Activated CD8-positive, alpha-beta memory T cell treated with anti-CD3 and anti-CD28 coated beads, Interleukin-2, amount 10 ng/mL, durations not matched to agents 7 days and 5 days (primary cell): Measurements from ENCODE around the gene CACNA2D1. TPM values are rescaled to one million over a fixed set of nuclear protein-coding genes. Genes with fewer than 3 reads are reported as not detected.

Experiments used
- ATAC-seq: fragments of 150-1000 bp; cut with Tn5 transposase; one replicate; pipeline ENCODE4 v1.10.0; 2021; ENCODE audit warnings: moderate library complexity
- CTCF ChIA-PET: fragments of 350-600 bp; sonication (Branson Sonifier 250); formaldehyde crosslinking; loops from one replicate; lab custom pipeline; 2021; ENCODE audit warnings: antibody characterized with exemption; lab: Charles Lee
- DNase-seq: peaks from one replicate; pipeline ENCODE4 v3.0.0-alpha.2; 2020
- H3K27ac Mint-ChIP-seq: one replicate; pipeline ENCODE4 v1.8.0; 2021; ENCODE audit warnings: mild to moderate bottlenecking, mixed read lengths
- H3K27me3 Mint-ChIP-seq: one replicate; pipeline ENCODE4 v1.8.0; 2021; ENCODE audit warnings: mixed read lengths
- H3K36me3 Mint-ChIP-seq: one replicate; pipeline ENCODE4 v1.8.0; 2021; ENCODE audit warnings: mild to moderate bottlenecking, mixed read lengths
- H3K4me1 Mint-ChIP-seq: one replicate; pipeline ENCODE4 v1.8.0; 2021; ENCODE audit warnings: mixed read lengths
- H3K4me3 Mint-ChIP-seq: one replicate; pipeline ENCODE4 v1.8.0; 2021; ENCODE audit warnings: mild to moderate bottlenecking, moderate library complexity, mixed read lengths
- H3K9me3 Mint-ChIP-seq: one replicate; pipeline ENCODE4 v1.8.0; 2022; ENCODE audit warnings: low read depth, mixed read lengths
- total RNA-seq, 2 experiments: library from RNA; stranded (reverse); gene quantifications; one replicate each; pipeline ENCODE4 v1.2.3, GENCODE V29; 2021

CACNA2D1 gene
- total RNA-seq, 2 experiments from 2014 or later = 0.28 TPM; not detected in 1

DNA sequence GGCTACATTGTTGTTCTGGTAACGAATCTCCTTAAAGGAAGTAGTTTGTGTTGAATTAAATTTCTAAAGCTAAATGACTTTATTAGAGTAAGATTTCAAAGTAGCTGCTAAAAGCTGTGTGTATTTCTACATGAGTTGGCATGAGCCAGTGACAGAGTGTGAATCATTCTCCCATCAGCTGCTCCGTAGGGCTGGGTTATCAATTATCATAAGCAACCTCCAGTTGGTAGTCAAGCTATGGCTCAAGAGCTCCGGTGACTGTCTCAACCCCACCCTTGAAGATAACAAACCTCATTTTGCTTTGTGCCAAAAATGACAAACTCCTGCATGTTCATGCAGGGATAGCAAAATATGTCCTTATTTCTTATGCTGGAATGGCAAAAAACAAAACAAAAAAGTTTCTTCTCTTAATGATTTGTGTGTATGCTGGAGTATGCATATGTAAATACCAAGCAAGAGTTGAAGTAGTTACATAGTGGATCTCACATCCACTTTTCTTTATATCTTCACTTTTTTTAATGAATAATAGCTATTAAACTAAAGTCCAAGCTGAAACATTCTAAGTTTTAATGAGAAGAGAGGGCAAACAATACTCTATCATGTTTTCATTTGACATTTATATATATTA is 249.4 kb downstream of the CACNA2D1 start:
- H3K27ac Mint-ChIP-seq = no peak overlapping the region
- peaks cover 4% of the 10 kb centered on the region for H3K9me3 Mint-ChIP-seq
- H3K36me3 Mint-ChIP-seq = no peaks in the 10 kb centered on the region
- H3K4me1 Mint-ChIP-seq = no peaks in the 10 kb centered on the region
- DNase-seq = no peak
- H3K27me3 Mint-ChIP-seq = no peaks in the 10 kb centered on the region
- H3K4me3 Mint-ChIP-seq = no peak overlapping the region
- CTCF ChIA-PET = no interaction called here
- ATAC-seq = no peak

DNA sequence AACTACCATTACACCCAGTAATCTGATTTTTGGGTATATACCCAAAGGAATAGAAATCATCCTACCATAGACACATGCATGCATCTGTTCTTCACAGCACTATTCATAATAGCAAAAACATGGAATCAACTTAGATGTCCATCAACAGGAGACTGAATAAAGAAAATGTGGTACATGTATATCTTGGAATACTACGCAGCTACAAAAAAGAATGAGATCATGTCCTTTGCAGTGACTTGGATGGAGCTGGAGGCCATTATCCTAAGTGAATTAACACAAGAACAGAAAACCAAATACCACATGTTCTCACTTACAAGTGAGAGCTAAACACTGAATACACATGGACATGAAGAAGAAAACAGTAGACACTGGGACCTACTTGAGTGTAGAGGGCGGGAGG is 254.9 kb downstream of the CACNA2D1 start:
- no peak for ATAC-seq
- Mint-ChIP-seq H3K9me3 (peaks cover 2% of the 10 kb centered on the region), H3K4me3 (no peak overlapping the region), H3K4me1 (no peaks in the 10 kb centered on the region), H3K27me3 (no peaks in the 10 kb centered on the region), H3K36me3 (no peaks in the 10 kb centered on the region), H3K27ac (no peak overlapping the region)
- no peak for DNase-seq
- CTCF ChIA-PET = no interaction called here

- Mint-ChIP-seq H3K4me3 (no peak overlapping the region), H3K4me1 (no peaks in the 10 kb centered on the region), H3K27ac (no peak overlapping the region), H3K27me3 (no peaks in the 10 kb centered on the region), H3K9me3 (peaks cover 2% of the 10 kb centered on the region), H3K36me3 (no peaks in the 10 kb centered on the region)
- DNase-seq (no peak), ATAC-seq (no peak)
- CTCF ChIA-PET = no interaction called here
Observed at GRCh38 chr7:82185443-82185842, 258.1 kb downstream of the CACNA2D1 start.

- Mint-ChIP-seq H3K36me3 (no peaks in the 10 kb centered on the region), H3K4me3 (no peak overlapping the region), H3K27ac (no peak overlapping the region), H3K4me1 (no peaks in the 10 kb centered on the region), H3K27me3 (no peaks in the 10 kb centered on the region), H3K9me3 (no peaks in the 10 kb centered on the region)
- no peak for DNase-seq
- CTCF ChIA-PET = interaction anchor here (0.7 kb wide), 1 partner anchor 723 kb away, joined by 4 read pairs; no protein-coding TSS in a partner anchor
- no peak for ATAC-seq
Observed at GRCh38 chr7:82183634-82184033, 259.9 kb downstream of the CACNA2D1 start.

DNA sequence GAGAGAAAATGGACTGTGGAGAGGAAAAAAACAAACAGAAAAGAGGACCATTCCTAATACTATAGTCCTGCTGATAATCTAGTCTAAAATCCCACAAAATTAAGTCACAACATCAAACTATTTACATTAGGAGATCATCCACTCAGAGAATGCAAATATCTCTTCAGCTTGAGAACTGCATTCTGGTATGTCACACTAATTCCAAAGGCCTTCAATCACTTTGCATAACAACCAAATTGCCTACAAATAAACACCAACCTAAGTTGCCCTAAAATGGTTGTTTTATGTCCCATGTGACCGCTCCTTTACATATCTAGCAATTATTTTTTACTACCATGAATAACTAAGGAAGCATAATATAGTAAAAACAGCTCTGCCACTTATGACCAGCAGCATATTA is 264.3 kb downstream of the CACNA2D1 start:
- Mint-ChIP-seq H3K27ac (no peak overlapping the region), H3K4me3 (no peak overlapping the region), H3K27me3 (no peaks in the 10 kb centered on the region), H3K36me3 (no peaks in the 10 kb centered on the region), H3K4me1 (no peaks in the 10 kb centered on the region), H3K9me3 (no peaks in the 10 kb centered on the region)
- ATAC-seq = no peak
- no peak for DNase-seq
- CTCF ChIA-PET = no interaction called here

GRCh38 chr7:82175319-82175718 is 268.3 kb downstream of the CACNA2D1 start:
- no peaks in the 10 kb centered on the region for H3K27me3 Mint-ChIP-seq
- no peaks in the 10 kb centered on the region for H3K9me3 Mint-ChIP-seq
- CTCF ChIA-PET = no interaction called here
- no peak overlapping the region for H3K4me3 Mint-ChIP-seq
- ATAC-seq = no peak
- H3K27ac Mint-ChIP-seq = no peak overlapping the region
- no peaks in the 10 kb centered on the region for H3K4me1 Mint-ChIP-seq
- no peak for DNase-seq
- H3K36me3 Mint-ChIP-seq = no peaks in the 10 kb centered on the region

DNA sequence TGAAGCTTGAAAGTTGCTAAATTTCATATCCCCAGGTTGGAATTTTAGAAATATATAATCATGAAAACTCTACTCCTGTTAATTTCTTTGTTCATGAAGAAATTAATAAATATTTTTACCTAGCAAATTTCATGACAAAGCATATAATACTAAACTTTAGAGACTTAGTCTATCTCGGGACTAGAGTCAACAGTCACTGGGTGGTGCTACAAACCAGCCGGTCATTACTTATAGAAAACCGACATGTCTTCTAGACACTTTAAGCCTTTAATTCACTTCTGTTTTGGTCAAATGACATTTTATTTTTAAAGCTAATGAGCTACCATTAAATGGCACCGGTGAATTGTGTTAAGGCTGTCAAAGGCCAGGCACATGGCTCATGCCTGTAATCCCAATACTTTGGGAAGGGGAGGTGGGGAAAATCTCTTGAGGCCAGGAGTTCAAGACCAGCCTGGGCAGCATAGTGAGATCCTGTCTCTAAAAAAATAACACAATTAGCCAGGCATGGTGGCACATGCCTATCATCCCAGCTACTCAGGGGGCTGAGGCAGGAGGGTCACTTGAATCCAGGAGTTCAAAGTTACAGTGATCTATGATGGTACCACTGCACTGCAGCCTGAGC is 270.1 kb downstream of the CACNA2D1 start:
- CTCF ChIA-PET = no interaction called here
- DNase-seq (no peak), ATAC-seq (no peak)
- H3K27ac Mint-ChIP-seq = no peak overlapping the region
- no peaks in the 10 kb centered on the region for H3K9me3 Mint-ChIP-seq
- no peak overlapping the region for H3K4me3 Mint-ChIP-seq
- no peaks in the 10 kb centered on the region for H3K36me3 Mint-ChIP-seq
- no peaks in the 10 kb centered on the region for H3K27me3 Mint-ChIP-seq
- no peaks in the 10 kb centered on the region for H3K4me1 Mint-ChIP-seq

DNA sequence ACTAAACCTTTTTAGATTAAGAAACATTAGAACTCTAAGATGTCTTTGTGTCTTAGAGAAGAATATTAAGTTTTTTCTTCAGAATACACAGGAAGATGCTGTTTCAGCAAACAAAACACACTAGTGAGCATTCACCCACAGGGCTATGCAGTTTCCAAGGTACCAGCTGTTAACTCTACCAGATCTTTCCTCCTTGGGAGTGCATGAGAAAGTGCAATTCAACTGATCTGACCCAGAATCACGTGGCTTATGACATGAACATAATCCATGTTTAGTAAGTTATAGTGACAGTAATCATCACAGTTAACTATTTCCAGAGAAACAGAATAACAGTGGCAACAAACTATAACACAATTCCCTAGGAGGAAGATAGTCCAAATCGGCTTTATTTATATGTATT is 270.7 kb downstream of the CACNA2D1 start:
- Mint-ChIP-seq H3K27me3 (no peaks in the 10 kb centered on the region), H3K27ac (no peak overlapping the region), H3K4me1 (no peaks in the 10 kb centered on the region), H3K4me3 (no peak overlapping the region), H3K9me3 (no peaks in the 10 kb centered on the region), H3K36me3 (no peaks in the 10 kb centered on the region)
- ATAC-seq (no peak), DNase-seq (no peak)
- CTCF ChIA-PET = no interaction called here

DNA sequence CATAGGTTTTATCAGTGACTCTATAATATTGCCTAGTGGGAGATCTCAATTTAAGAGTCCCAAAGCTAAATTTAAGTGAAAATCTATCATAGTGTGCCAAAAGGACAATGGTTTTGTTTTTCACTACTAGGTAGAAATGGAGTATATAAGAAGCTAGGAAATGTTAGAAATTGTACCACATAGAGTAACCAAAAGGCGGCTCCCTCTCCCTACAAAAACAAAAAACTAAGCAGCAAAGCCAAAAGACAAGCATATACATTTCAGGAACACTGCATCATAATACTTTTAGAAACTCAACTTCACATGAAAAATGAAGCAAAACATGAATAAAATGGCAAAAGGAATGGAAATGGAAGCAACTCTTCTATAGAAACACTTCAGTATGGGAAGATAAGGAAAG is 271.6 kb downstream of the CACNA2D1 start:
- no peaks in the 10 kb centered on the region for H3K4me1 Mint-ChIP-seq
- ATAC-seq = no peak
- H3K36me3 Mint-ChIP-seq = no peaks in the 10 kb centered on the region
- no peaks in the 10 kb centered on the region for H3K27me3 Mint-ChIP-seq
- H3K27ac Mint-ChIP-seq = no peak overlapping the region
- CTCF ChIA-PET = no interaction called here
- H3K9me3 Mint-ChIP-seq = no peaks in the 10 kb centered on the region
- no peak for DNase-seq
- no peak overlapping the region for H3K4me3 Mint-ChIP-seq

GRCh38 chr7:82167558-82168314 is 275.8 kb downstream of the CACNA2D1 start:
- Mint-ChIP-seq H3K9me3 (peaks cover 2% of the 10 kb centered on the region), H3K27me3 (no peaks in the 10 kb centered on the region), H3K4me3 (no peak overlapping the region), H3K27ac (no peak overlapping the region), H3K36me3 (no peaks in the 10 kb centered on the region), H3K4me1 (no peaks in the 10 kb centered on the region)
- CTCF ChIA-PET = no interaction called here
- ATAC-seq (no peak), DNase-seq (no peak)

DNA sequence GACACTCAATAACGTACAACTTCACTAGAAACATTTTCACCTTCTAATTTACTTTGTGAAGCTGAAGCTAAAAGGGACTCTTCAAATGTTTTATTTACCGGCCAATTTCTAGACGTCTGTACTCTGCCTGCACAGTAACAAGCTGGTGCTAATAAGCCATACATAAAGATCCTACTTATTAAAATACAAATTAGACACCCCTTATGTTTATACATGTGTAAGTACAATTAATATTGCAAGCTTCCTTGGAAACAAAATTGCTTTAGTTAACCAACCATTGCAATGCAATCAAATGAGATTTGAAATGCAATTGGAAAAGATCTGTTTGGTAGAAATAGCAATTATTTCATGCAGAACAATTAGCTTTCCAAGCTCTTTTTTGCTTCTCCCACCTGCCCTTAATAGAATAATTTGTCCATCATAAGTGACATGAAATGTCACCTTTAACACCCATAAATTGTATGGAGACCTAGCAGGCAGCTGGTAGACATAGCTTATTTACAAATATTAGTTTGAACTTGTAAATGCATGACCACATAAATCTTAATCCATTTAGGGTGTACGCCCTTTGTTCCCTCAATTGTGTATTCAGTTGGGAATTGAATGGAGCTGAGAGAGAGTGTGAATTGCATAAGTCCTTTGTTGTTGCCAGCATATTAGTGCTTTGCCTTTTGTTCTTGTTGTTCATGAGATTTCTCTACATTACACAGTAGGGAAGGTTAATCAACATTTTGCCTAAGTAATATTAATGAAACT is 277.1 kb downstream of the CACNA2D1 start:
- no peaks in the 10 kb centered on the region for H3K27me3 Mint-ChIP-seq
- ATAC-seq (no peak), DNase-seq (no peak)
- H3K27ac Mint-ChIP-seq = no peak overlapping the region
- peaks cover 2% of the 10 kb centered on the region for H3K9me3 Mint-ChIP-seq
- H3K4me1 Mint-ChIP-seq = no peaks in the 10 kb centered on the region
- H3K4me3 Mint-ChIP-seq = no peak overlapping the region
- CTCF ChIA-PET = no interaction called here
- no peaks in the 10 kb centered on the region for H3K36me3 Mint-ChIP-seq

- no peaks in the 10 kb centered on the region for H3K27me3 Mint-ChIP-seq
- H3K36me3 Mint-ChIP-seq = no peaks in the 10 kb centered on the region
- H3K27ac Mint-ChIP-seq = no peak overlapping the region
- no peaks in the 10 kb centered on the region for H3K4me1 Mint-ChIP-seq
- H3K4me3 Mint-ChIP-seq = no peak overlapping the region
- ATAC-seq (no peak), DNase-seq (no peak)
- CTCF ChIA-PET = no interaction called here
- H3K9me3 Mint-ChIP-seq = peaks cover 2% of the 10 kb centered on the region
Observed at GRCh38 chr7:82164813-82165212, 278.8 kb downstream of the CACNA2D1 start.

- no peaks in the 10 kb centered on the region for H3K36me3 Mint-ChIP-seq
- H3K27ac Mint-ChIP-seq = no peak overlapping the region
- no peaks in the 10 kb centered on the region for H3K4me1 Mint-ChIP-seq
- H3K4me3 Mint-ChIP-seq = no peak overlapping the region
- ATAC-seq (no peak), DNase-seq (no peak)
- CTCF ChIA-PET = no interaction called here
- no peaks in the 10 kb centered on the region for H3K27me3 Mint-ChIP-seq
- peaks cover 2% of the 10 kb centered on the region for H3K9me3 Mint-ChIP-seq
Observed at GRCh38 chr7:82164410-82164809, 279.2 kb downstream of the CACNA2D1 start.
